HepG2 (cell line): Measurements from ENCODE around the gene SLC27A2. TPM values are rescaled to one million over a fixed set of nuclear protein-coding genes. Genes with fewer than 3 reads are reported as not detected.

Source experiments
- ATAC-seq: fragments of 200-7000 bp; cut with Tn5 transposase; 3 replicates; pipeline ENCODE4 v1.9.1; 2020; ENCODE audit warnings: mild to moderate bottlenecking, moderate library complexity
- BruUV-seq: library from RNA; stranded (reverse); fragments of 400-500 nt; replicated peaks from 2 replicates; lab custom pipeline; 2021; lab: Mats Ljungman, UMichigan
- CTCF ChIA-PET: fragments of 300-600 bp; formaldehyde crosslinking; extraction: SDS; loops from one replicate; lab custom pipeline; 2021; ENCODE audit warnings: low total read pairs, inconsistent platforms, low intra/inter-chr PET ratio; lab: Yijun Ruan, JAX
- POLR2A ChIA-PET: fragments of 350-600 bp; sonication (Branson Sonifier 250); formaldehyde crosslinking; loops from one replicate; lab custom pipeline; 2020; ENCODE audit warnings: antibody characterized with exemption, inconsistent platforms; lab: Yijun Ruan, JAX
- DNase-seq: peaks from one replicate; pipeline ENCODE4 v3.0.0-alpha.2; 2015; ENCODE audit warnings: low spot score
- FAIRE-seq: peaks from 3 replicates; lab custom pipeline; 2011; peaks lifted over from hg19 to GRCh38; lab: Jason Lieb, UNC
- H2AFZ ChIP-seq: one replicate; pipeline ENCODE4 v1.6.1; 2011; ENCODE audit warnings: low read length, inconsistent platforms
- H3K27ac ChIP-seq: fragments of 300-600 bp; 3 replicates; pipeline ENCODE4 v1.8.0; 2011; ENCODE audit warnings: mixed run types, mild to moderate bottlenecking, mixed read lengths, low read length, inconsistent platforms; ENCODE audit not compliant: insufficient read depth; ENCODE audit errors: extremely low read length
- H3K27me3 ChIP-seq, 2 experiments: fragments of 200-600 bp in 1 of 2; 2 replicates in 1 of 2; 3 replicates in 1 of 2; pipeline versions ENCODE4 v1.6.0 to v1.8.0; 2011; ENCODE audit warnings: low read length in 2 of 2, mild to moderate bottlenecking in 2 of 2, moderate library complexity in 2 of 2, inconsistent platforms in 1 of 2; ENCODE audit not compliant: insufficient read depth in 2 of 2, control insufficient read depth in 1 of 2
- H3K36me3 ChIP-seq, 2 experiments: fragments of 200-600 bp in 1 of 2; replicated peaks in 1 of 2; 2 replicates in 1 of 2; 3 replicates in 1 of 2; pipeline versions ENCODE4 v1.5.1 to v1.8.0; 2011; ENCODE audit warnings: low read length in 2 of 2, inconsistent platforms in 1 of 2; ENCODE audit not compliant: insufficient read depth in 2 of 2, control insufficient read depth in 1 of 2
- H3K4me1 ChIP-seq: 2 replicates; pipeline ENCODE4 v1.5.1; 2012; ENCODE audit warnings: low read length, inconsistent platforms; ENCODE audit not compliant: insufficient read depth
- H3K4me2 ChIP-seq: 2 replicates; pipeline ENCODE4 v1.6.0; 2011; ENCODE audit warnings: low read depth, low read length, inconsistent platforms
- H3K4me3 ChIP-seq, 3 experiments: fragments of 200-600 bp in 1 of 3; sonication (generic), shearing (Covaris generic) in 1 of 3; replicated peaks in 1 of 3; 2 replicates each; pipeline ENCODE4 v1.5.1; 2011 to 2016; ENCODE audit warnings: low read length in 3 of 3, inconsistent platforms in 2 of 3, low read depth in 2 of 3, mild to moderate bottlenecking in 2 of 3, control low read depth in 1 of 3, mixed read lengths in 1 of 3; ENCODE audit not compliant: insufficient read depth in 1 of 3
- H3K79me2 ChIP-seq: one replicate; pipeline ENCODE4 v1.6.1; 2011; ENCODE audit warnings: low read length, inconsistent platforms; ENCODE audit not compliant: insufficient read depth
- H3K9ac ChIP-seq: 2 replicates; pipeline ENCODE4 v1.6.0; 2011; ENCODE audit warnings: mild to moderate bottlenecking, low read depth, low read length, inconsistent platforms; ENCODE audit not compliant: insufficient read depth
- H3K9me3 ChIP-seq: 2 replicates; pipeline ENCODE4 v1.5.1; 2012; ENCODE audit warnings: mild to moderate bottlenecking, low read length
- H4K20me1 ChIP-seq: 2 replicates; pipeline ENCODE4 v1.6.0; 2011; ENCODE audit warnings: inconsistent platforms, mild to moderate bottlenecking, low read length, moderate library complexity; ENCODE audit not compliant: insufficient read depth
- ETV6 ChIP-seq: sonication (generic); formaldehyde crosslinking; conservative IDR thresholded peaks from 2 replicates; pipeline ENCODE4 v1.4.0; 2020; ENCODE audit warnings: missing genetic modification reagents
- FOXA1 ChIP-seq, 2 experiments: fragments of 450-650 bp in 1 of 2; sonication (generic) in 1 of 2; formaldehyde crosslinking in 1 of 2; IDR thresholded peaks; 2 replicates each; pipeline versions ENCODE4 v1.4.0 to v1.6.1; 2016 to 2020; ENCODE audit warnings: missing genetic modification reagents in 1 of 2
- GABPA ChIP-seq, 2 experiments: IDR thresholded peaks; 2 replicates each; pipeline ENCODE4 v1.6.1; 2011 to 2016; ENCODE audit warnings: low read depth in 2 of 2, low read length in 1 of 2, missing biosample characterization in 1 of 2, missing genetic modification characterization in 1 of 2
- IRX3 ChIP-seq: sonication (generic); formaldehyde crosslinking; IDR thresholded peaks from 2 replicates; pipeline ENCODE4 v1.8.1; 2023; ENCODE audit warnings: mild to moderate bottlenecking, low read depth, missing genetic modification reagents, borderline replicate concordance
- MIXL1 ChIP-seq: IDR thresholded peaks from 2 replicates; pipeline ENCODE4 v1.6.1; 2016
- NR3C1 ChIP-seq: sonication (generic); formaldehyde crosslinking; IDR thresholded peaks from 2 replicates; pipeline ENCODE4 v1.4.0; 2020; ENCODE audit warnings: missing genetic modification reagents
- POLR2AphosphoS5 ChIP-seq: IDR thresholded peaks from 2 replicates; pipeline ENCODE4 v1.6.1; 2012; ENCODE audit warnings: low read depth, low read length
- RAD21 ChIP-seq: fragments of 450-650 bp; formaldehyde crosslinking; IDR thresholded peaks from 2 replicates; pipeline ENCODE4 v1.5.0; 2020; ENCODE audit warnings: mild to moderate bottlenecking
- SIN3A ChIP-seq: IDR thresholded peaks from 2 replicates; pipeline ENCODE4 v1.6.1; 2011; ENCODE audit warnings: low read depth, mild to moderate bottlenecking, control low read depth, low read length, borderline replicate concordance
- SIX1 ChIP-seq: sonication (generic); formaldehyde crosslinking; IDR thresholded peaks from 2 replicates; pipeline ENCODE4 v1.4.0; 2020; ENCODE audit warnings: missing genetic modification reagents, borderline replicate concordance
- STAG1 ChIP-seq: sonication (generic); formaldehyde crosslinking; IDR thresholded peaks from 2 replicates; pipeline ENCODE4 v1.4.0; 2020; ENCODE audit warnings: missing genetic modification reagents
- TOE1 ChIP-seq: sonication (generic); formaldehyde crosslinking; IDR thresholded peaks from 2 replicates; pipeline ENCODE4 v1.4.0; 2020; ENCODE audit warnings: mild to moderate bottlenecking, missing genetic modification reagents
- ZMYM4 ChIP-seq: sonication (generic); formaldehyde crosslinking; IDR thresholded peaks from 2 replicates; pipeline ENCODE4 v1.8.1; 2023; ENCODE audit warnings: mild to moderate bottlenecking, missing genetic modification reagents
- ZNF121 ChIP-seq: sonication (generic); formaldehyde crosslinking; IDR thresholded peaks from 2 replicates; pipeline ENCODE4 v1.5.0; 2020; ENCODE audit warnings: mild to moderate bottlenecking, missing genetic modification reagents
- ZNF7 ChIP-seq: IDR thresholded peaks from 2 replicates; pipeline ENCODE4 v1.6.1; 2016; ENCODE audit warnings: missing biosample characterization, missing genetic modification reagents
- WGBS: methylation state at CpG from one replicate; pipeline ENCODE4 v1.1.6; 2017; ENCODE audit warnings: low lambda C conversion rate; 5-methylcytosine and 5-hydroxymethylcytosine counted together
- in situ Hi-C: cut with HindIII; loops from 2 replicates; pipeline ENCODE4 v1.10.0; 2017; ENCODE audit warnings: low pct_unique_long_range_greater_than_20kb; ENCODE audit not compliant: extremely low pct_ligation_motif_present
- intact Hi-C: fragments of 100-400 bp; cut with micrococcal nuclease; formaldehyde crosslinking; loops from one replicate; pipeline ENCODE4 v1.10.0; 2022; ENCODE audit not compliant: unreplicated experiment
- polyA plus RNA-seq, 8 experiments: library from polyadenylated mRNA; depleted of rRNA in 3 of 8; stranded (reverse) in 7 of 8; unstranded in 1 of 8; fragments of >200 nt; fragmentation: Illumina TruSeq in 4 of 8; extraction: Trizol in 4 of 8; gene quantifications; 2 replicates each; pipeline versions ENCODE4 v1.2.1 to v1.2.3, GENCODE V29; 2011 to 2016; ENCODE audit warnings: low read depth in 4 of 8, missing spikeins in 1 of 8, mixed read lengths in 1 of 8; ENCODE audit not compliant: insufficient read depth in 1 of 8
- total RNA-seq, 5 experiments: library from RNA; depleted of rRNA; stranded (reverse); fragments of >200 nt; fragmentation: Illumina TruSeq; extraction: Trizol; gene quantifications; 2 replicates each; pipeline ENCODE4 v1.2.3, GENCODE V29; 2016; ENCODE audit warnings: low read depth in 1 of 5
- TF ChIP-seq, protein P1 (sequence below): sonication (generic); formaldehyde crosslinking; IDR thresholded peaks from 2 replicates; pipeline ENCODE4 v1.5.0; 2020; ENCODE audit warnings: mild to moderate bottlenecking, missing genetic modification reagents, moderate library complexity

The SLC27A2 gene
- total and polyA plus RNA-seq, 2 of the 13 experiments (the other 11 are each of a cell fraction or from before 2014, with no cell fraction given): 14.6 to 23.4 TPM

DNA sequence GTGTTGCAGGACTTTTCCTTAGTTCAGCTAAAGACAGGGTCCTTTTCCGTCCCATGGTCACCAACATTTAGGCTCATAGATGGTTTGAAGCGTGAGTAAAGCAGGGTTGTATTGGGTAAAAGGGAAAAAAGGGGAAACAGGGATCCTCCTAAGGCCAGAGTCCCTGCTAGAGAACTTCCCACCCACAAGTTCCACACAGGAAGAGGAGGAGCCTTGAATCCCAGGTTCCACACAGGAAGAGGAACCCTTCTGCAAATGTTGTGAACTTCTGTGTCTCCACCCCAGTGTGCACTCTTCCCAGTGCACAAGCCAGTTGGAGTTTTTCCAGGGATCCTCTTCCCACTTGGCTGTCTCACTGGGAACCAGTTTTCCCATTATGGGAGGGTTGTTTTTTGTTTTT lies 35.4 kb upstream of the SLC27A2 start:
- H3K79me2 ChIP-seq: no peaks in the 10 kb centered on the region
- H3K9ac ChIP-seq: no peak overlapping the region
- peaks cover 16% of the 10 kb centered on the region for H3K4me1 ChIP-seq
- FAIRE-seq (peak; percentile 21), ATAC-seq (peak; percentile 78), DNase-seq (no peak)
- 23% methylated on average over 2 of the region's 2 CpGs for WGBS
- no peaks in the 10 kb centered on the region for H3K9me3 ChIP-seq
- no TSS peak for BruUV-seq
- CTCF ChIA-PET: no interaction called here
- H3K36me3 ChIP-seq: no peaks in the 10 kb centered on the region
- intact Hi-C loops: loop anchor here (5.0 kb wide), 3 partner anchors 144 to 1284 kb away; no protein-coding TSS in a partner anchor
- H3K4me3 ChIP-seq: no peak overlapping the region; a peak in 1 of 6 replicates
- H4K20me1 ChIP-seq: no peaks in the 10 kb centered on the region
- in situ Hi-C loops: loop anchor here (5.0 to 10.0 kb wide), 2 partner anchors 171 to 1282 kb away; no protein-coding TSS in a partner anchor
- peak overlapping the region; percentile 60 for H3K4me2 ChIP-seq
- POLR2A ChIA-PET: no interaction called here
- TF ChIP-seq ZMYM4 (CRISPR knock-in tag) (peak; percentile 43; the same call in 1 of the 2 replicates), GABPA (IDR thresholded peaks at IDR 0.05; ENCODE audit: low read depth, low read length) (peak; percentile 31; the same call in 1 of the 2 replicates), GABPA (CRISPR knock-in tag; IDR thresholded peaks at IDR 0.05; ENCODE audit: low read depth) (peak; percentile 78), POLR2AphosphoS5 (0 out of 2 replicates have a peak, but pooled peaks have one; percentile 36), IRX3 (CRISPR knock-in tag) (no peak)
- no peaks in the 10 kb centered on the region for H3K27me3 ChIP-seq
- H3K27ac ChIP-seq: peak overlapping the region; percentile 17
- H2AFZ ChIP-seq: peak overlapping the region; percentile 31

DNA sequence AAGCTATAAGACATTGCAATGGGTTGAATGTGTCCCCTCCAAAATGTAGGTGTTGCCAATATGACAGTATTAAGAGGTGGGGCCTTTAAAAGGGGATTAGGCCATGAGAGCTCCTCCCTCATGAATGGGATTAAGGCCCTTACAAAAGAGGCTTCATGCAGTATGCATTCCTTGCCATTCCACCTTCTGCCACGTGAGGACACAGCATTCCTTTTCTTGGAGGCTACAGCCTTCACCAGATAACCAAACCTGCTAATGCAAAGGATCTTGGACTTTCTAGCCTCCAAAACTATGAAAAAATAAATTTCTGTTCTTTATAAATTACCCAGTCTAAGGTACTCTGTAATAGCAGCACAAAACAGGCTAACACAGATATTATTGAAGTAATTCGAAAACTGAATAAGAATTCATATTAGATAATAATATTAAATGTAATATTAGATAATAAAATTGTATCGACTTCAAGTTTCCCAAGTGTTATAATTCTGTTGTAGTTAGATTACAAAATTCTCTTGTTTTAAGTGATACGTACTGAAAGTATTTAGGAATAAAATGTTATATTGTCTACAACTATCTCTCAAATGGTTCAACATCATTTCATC lies 33.5 kb upstream of the SLC27A2 start:
- intact Hi-C loops: loop anchor here (1.0 to 5.0 kb wide), 4 partner anchors 146 to 1286 kb away; no protein-coding TSS in a partner anchor
- H3K4me3 ChIP-seq: no peak overlapping the region
- in situ Hi-C loops: loop anchor here (5.0 to 10.0 kb wide), 2 partner anchors 169 to 1284 kb away; no protein-coding TSS in a partner anchor
- 69% methylated on average over 4 of the region's 4 CpGs for WGBS
- no peaks in the 10 kb centered on the region for H4K20me1 ChIP-seq
- no peak overlapping the region for H3K27ac ChIP-seq
- BruUV-seq: no TSS peak
- peak; percentile 78 for ATAC-seq
- ChIA-PET POLR2A (no interaction called here), CTCF (interaction anchor here (1.8 to 2.3 kb wide), 2 partner anchors 165 to 167 kb away, joined by 5 to 12 read pairs; no protein-coding TSS in a partner anchor)
- H3K4me2 ChIP-seq: no peak overlapping the region
- no peaks in the 10 kb centered on the region for H3K36me3 ChIP-seq
- H3K79me2 ChIP-seq: no peaks in the 10 kb centered on the region
- no peaks in the 10 kb centered on the region for H3K27me3 ChIP-seq
- H3K4me1 ChIP-seq: peaks cover 16% of the 10 kb centered on the region
- no peak overlapping the region for H3K9ac ChIP-seq
- FAIRE-seq: peak; percentile 76
- no peaks in the 10 kb centered on the region for H3K9me3 ChIP-seq
- H2AFZ ChIP-seq: no peak overlapping the region
- peak; percentile 59 for DNase-seq
- TF ChIP-seq RAD21: peak; percentile 32; the same call in 1 of the 2 replicates
- no peak for TF ChIP-seq ZNF7 (CRISPR knock-in tag)
- TF ChIP-seq ZNF121 (CRISPR knock-in tag): no peak
- TF ChIP-seq, protein P1, sequence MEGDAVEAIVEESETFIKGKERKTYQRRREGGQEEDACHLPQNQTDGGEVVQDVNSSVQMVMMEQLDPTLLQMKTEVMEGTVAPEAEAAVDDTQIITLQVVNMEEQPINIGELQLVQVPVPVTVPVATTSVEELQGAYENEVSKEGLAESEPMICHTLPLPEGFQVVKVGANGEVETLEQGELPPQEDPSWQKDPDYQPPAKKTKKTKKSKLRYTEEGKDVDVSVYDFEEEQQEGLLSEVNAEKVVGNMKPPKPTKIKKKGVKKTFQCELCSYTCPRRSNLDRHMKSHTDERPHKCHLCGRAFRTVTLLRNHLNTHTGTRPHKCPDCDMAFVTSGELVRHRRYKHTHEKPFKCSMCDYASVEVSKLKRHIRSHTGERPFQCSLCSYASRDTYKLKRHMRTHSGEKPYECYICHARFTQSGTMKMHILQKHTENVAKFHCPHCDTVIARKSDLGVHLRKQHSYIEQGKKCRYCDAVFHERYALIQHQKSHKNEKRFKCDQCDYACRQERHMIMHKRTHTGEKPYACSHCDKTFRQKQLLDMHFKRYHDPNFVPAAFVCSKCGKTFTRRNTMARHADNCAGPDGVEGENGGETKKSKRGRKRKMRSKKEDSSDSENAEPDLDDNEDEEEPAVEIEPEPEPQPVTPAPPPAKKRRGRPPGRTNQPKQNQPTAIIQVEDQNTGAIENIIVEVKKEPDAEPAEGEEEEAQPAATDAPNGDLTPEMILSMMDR (CRISPR knock-in tag): peak; percentile 80
- TF ChIP-seq ETV6: no peak
- TF ChIP-seq MIXL1 (CRISPR knock-in tag): 0 out of 2 replicates have a peak, but pooled peaks have one; percentile 32
- TF ChIP-seq NR3C1 (CRISPR knock-in tag): no peak
- no peak for TF ChIP-seq SIX1
- peak; percentile 88 for TF ChIP-seq STAG1 (CRISPR knock-in tag)
- TF ChIP-seq TOE1 (CRISPR knock-in tag): no peak
- no peak for TF ChIP-seq FOXA1 (IDR thresholded peaks at IDR 0.05)
- TF ChIP-seq FOXA1 (CRISPR knock-in tag; IDR thresholded peaks at IDR 0.05): no peak
- no peak for TF ChIP-seq SIN3A
